Caco-2 (cell line): ENCODE measurements around the gene SPDYE1. TPM values are rescaled to one million over a fixed set of nuclear protein-coding genes. Genes with fewer than 3 reads are reported as not detected.
A peak's percentile ranks its signal among the peaks of the same experiment; 100 is the strongest.
"Not testable (repeated sequence)": the region's sequence is repeated elsewhere in the genome, so short reads cannot be mapped to it uniquely, and the experiment has no call there.

ENCODE experiments used
- BruUV-seq: library from RNA; stranded (reverse); fragments of 400-500 nt; replicated peaks from 2 replicates; lab custom pipeline; 2021; lab: Mats Ljungman, UMichigan
- CTCF ChIA-PET: fragments of 300-600 bp; sonication (Branson Sonifier 250); formaldehyde crosslinking; loops from one replicate; lab custom pipeline; 2022; ENCODE audit warnings: antibody characterized with exemption; lab: Charles Lee
- POLR2A ChIA-PET: fragments of 300-600 bp; sonication (Branson Sonifier 250); formaldehyde crosslinking; loops from one replicate; lab custom pipeline; 2022; ENCODE audit warnings: antibody characterized with exemption; lab: Charles Lee
- DNase-seq, 2 experiments: peaks; one replicate each; pipeline versions ENCODE4 v3.0.0 to v3.0.0-alpha.2; 2020 to 2022
- H3K27me3 ChIP-seq: replicated peaks from 2 replicates; pipeline ENCODE4 v1.6.0; 2011; ENCODE audit warnings: low read length; ENCODE audit not compliant: control insufficient read depth, insufficient read depth
- H3K36me3 ChIP-seq: 2 replicates; pipeline ENCODE4 v1.5.1; 2011; ENCODE audit warnings: low read length; ENCODE audit not compliant: control insufficient read depth, insufficient read depth
- H3K4me1 ChIP-seq: fragments of 250-450 bp; sonication (Bioruptor Pico); 2 replicates; pipeline ENCODE4 v1.5.1; 2020; ENCODE audit warnings: mild to moderate bottlenecking
- H3K4me3 ChIP-seq: 2 replicates; pipeline ENCODE4 v1.5.1; 2011; ENCODE audit warnings: low read depth, mild to moderate bottlenecking, control low read depth, low read length
- H3K9me3 ChIP-seq: fragments of 250-450 bp; sonication (Bioruptor Pico); 2 replicates; pipeline ENCODE4 v1.5.1; 2020; ENCODE audit warnings: mild to moderate bottlenecking, moderate library complexity
- H3K27ac Mint-ChIP-seq: one replicate; pipeline ENCODE4 v1.8.0; 2022; ENCODE audit warnings: mixed read lengths; ENCODE audit not compliant: unreplicated experiment
- H3K27me3 Mint-ChIP-seq: one replicate; pipeline ENCODE4 v1.8.0; 2022; ENCODE audit warnings: mixed read lengths; ENCODE audit not compliant: insufficient read depth, unreplicated experiment
- H3K36me3 Mint-ChIP-seq: one replicate; pipeline ENCODE4 v1.8.0; 2022; ENCODE audit warnings: mild to moderate bottlenecking, mixed read lengths; ENCODE audit not compliant: insufficient read depth, unreplicated experiment
- H3K4me1 Mint-ChIP-seq: one replicate; pipeline ENCODE4 v1.8.0; 2022; ENCODE audit warnings: low read depth, mixed read lengths; ENCODE audit not compliant: unreplicated experiment
- H3K4me3 Mint-ChIP-seq: one replicate; pipeline ENCODE4 v1.8.0; 2022; ENCODE audit warnings: mild to moderate bottlenecking, moderate library complexity, mixed read lengths; ENCODE audit not compliant: unreplicated experiment
- H3K9me3 Mint-ChIP-seq: one replicate; pipeline ENCODE4 v1.8.0; 2022; ENCODE audit warnings: mixed read lengths; ENCODE audit not compliant: unreplicated experiment
- intact Hi-C: fragments of 100-400 bp; cut with micrococcal nuclease; formaldehyde crosslinking; loops from one replicate; pipeline ENCODE4 v1.10.0; 2022; ENCODE audit not compliant: unreplicated experiment
- total RNA-seq: library from RNA; stranded (reverse); gene quantifications from 2 replicates; pipeline ENCODE4 v1.2.3, GENCODE V29; 2022
- TF ChIP-seq, protein P1 (sequence below), 2 experiments: fragments of 200-600 bp in 1 of 2; IDR thresholded peaks; 1 replicate in 1 of 2; 2 replicates in 1 of 2; pipeline versions ENCODE4 v1.5.1 to v1.8.0; 2011 to 2022; ENCODE audit warnings: antibody characterized with exemption in 1 of 2, control low read depth in 1 of 2, inconsistent platforms in 1 of 2, low read depth in 1 of 2, low read length in 1 of 2, mild to moderate bottlenecking in 1 of 2, moderate library complexity in 1 of 2; ENCODE audit not compliant: insufficient read depth in 1 of 2, severe bottlenecking in 1 of 2, unreplicated experiment in 1 of 2

Gene SPDYE1
- total RNA-seq, 1 experiment from 2014 or later, result not detected

DNA sequence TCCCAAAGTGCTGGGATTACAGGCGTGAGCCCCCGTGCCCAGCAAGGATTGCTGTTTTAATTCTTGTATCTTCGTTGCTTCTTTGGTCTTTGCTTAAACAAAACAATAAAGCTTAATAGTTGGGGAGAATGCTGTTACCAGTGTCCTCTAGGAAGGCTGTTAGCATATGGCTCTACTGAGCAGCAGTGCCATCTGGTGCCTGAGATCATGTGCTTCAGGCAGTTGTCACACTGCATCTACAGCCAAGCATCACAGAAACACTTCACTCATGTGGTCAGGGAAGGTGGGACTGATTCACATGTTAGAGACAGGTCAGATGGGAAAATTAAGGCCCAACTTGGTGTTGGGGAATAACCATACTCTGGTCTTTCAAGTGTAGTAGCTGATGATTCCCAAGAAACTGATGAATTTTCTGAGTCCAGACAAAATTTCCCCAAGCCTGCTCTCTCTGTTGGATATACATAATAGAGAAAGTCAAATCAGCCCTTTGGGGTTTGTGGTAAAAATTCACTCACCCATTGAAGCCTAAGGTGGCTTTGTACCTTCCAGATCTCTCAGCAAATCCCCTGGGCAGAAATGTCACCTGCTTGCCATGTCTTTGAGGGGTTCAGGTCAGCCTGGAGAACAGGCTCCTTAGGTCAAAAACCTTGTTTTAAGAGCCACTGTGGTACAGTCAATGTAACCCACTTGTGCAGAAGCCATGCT is 43.0 kb upstream of the SPDYE1 start:
- POLR2A ChIA-PET, result interaction anchor here (1.0 kb wide), 1 partner anchor 85 kb away, joined by 3 read pairs; the partner anchor contains the start of gene MRPS24

DNA sequence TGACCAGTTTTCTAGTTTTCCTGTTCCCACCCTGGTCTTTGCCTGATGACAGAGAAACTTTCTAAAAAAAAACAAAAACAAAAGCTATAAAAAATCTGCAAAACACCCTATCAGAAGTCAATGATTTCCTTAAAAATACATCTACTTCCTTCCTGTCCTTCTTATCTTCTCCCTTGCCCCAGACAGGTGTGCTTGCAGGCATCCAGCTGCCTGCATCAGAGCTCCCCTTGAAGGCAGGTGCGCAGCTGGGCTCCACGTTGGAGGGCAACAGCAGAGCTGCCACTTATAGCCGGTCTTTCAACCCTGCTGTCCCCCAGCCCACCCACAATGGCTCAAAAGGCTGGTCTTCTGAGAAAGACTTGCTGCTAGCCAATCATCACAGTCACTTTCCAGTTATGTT is 41.7 kb upstream of the SPDYE1 start:
- Mint-ChIP-seq H3K27me3 (no peaks in the 10 kb centered on the region), H3K9me3 (no peaks in the 10 kb centered on the region), H3K4me1 (no peaks in the 10 kb centered on the region), H3K4me3 (no peak overlapping the region), H3K36me3 (no peaks in the 10 kb centered on the region), H3K27ac (no peak overlapping the region)
- ChIA-PET CTCF (no interaction called here), POLR2A (no interaction called here)
- no TSS peak for BruUV-seq
- TF ChIP-seq, protein P1, sequence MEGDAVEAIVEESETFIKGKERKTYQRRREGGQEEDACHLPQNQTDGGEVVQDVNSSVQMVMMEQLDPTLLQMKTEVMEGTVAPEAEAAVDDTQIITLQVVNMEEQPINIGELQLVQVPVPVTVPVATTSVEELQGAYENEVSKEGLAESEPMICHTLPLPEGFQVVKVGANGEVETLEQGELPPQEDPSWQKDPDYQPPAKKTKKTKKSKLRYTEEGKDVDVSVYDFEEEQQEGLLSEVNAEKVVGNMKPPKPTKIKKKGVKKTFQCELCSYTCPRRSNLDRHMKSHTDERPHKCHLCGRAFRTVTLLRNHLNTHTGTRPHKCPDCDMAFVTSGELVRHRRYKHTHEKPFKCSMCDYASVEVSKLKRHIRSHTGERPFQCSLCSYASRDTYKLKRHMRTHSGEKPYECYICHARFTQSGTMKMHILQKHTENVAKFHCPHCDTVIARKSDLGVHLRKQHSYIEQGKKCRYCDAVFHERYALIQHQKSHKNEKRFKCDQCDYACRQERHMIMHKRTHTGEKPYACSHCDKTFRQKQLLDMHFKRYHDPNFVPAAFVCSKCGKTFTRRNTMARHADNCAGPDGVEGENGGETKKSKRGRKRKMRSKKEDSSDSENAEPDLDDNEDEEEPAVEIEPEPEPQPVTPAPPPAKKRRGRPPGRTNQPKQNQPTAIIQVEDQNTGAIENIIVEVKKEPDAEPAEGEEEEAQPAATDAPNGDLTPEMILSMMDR (IDR thresholded peaks at IDR 0.05; ENCODE audit: insufficient read depth in 1 of 2, low read depth in 1 of 2, low read length in 1 of 2, severe bottlenecking in 1 of 2, unreplicated experiment in 1 of 2), result no peak
- no peaks in the 10 kb centered on the region for H3K4me1 ChIP-seq
- H3K9me3 ChIP-seq, result no peaks in the 10 kb centered on the region
- H3K36me3 ChIP-seq, result peaks cover 1% of the 10 kb centered on the region; the same call in 1 of the 2 replicates
- intact Hi-C loops, result no loop called here
- H3K27me3 ChIP-seq, result no peaks in the 10 kb centered on the region
- peak in 1 of 2 experiments; percentile 15 for DNase-seq
- H3K4me3 ChIP-seq, result no peak overlapping the region

More for the DNA sequence above, 43.0 kb upstream of the SPDYE1 start:
- peak; percentile 56 to 66 for DNase-seq
- no peak overlapping the region for H3K4me3 ChIP-seq
- no peaks in the 10 kb centered on the region for H3K36me3 Mint-ChIP-seq
- intact Hi-C loops, result loop anchor here (1.0 to 5.0 kb wide), 4 partner anchors 11 to 102 kb away; no protein-coding TSS in a partner anchor
- TF ChIP-seq, protein P1 (IDR thresholded peaks at IDR 0.05; ENCODE audit: insufficient read depth in 1 of 2, low read depth in 1 of 2, low read length in 1 of 2, severe bottlenecking in 1 of 2, unreplicated experiment in 1 of 2), result peak; percentile 51 to 74
- no peaks in the 10 kb centered on the region for H3K9me3 ChIP-seq
- H3K4me1 Mint-ChIP-seq, result no peaks in the 10 kb centered on the region
- no peak overlapping the region for H3K27ac Mint-ChIP-seq
- BruUV-seq, result no TSS peak
- no peak overlapping the region for H3K4me3 Mint-ChIP-seq
- H3K9me3 Mint-ChIP-seq, result no peaks in the 10 kb centered on the region
- H3K27me3 ChIP-seq, result no peaks in the 10 kb centered on the region
- H3K4me1 ChIP-seq, result no peaks in the 10 kb centered on the region
- no peaks in the 10 kb centered on the region for H3K27me3 Mint-ChIP-seq
- H3K36me3 ChIP-seq, result peaks cover 1% of the 10 kb centered on the region; the same call in 1 of the 2 replicates
- CTCF ChIA-PET, result interaction anchor here (0.6 to 1.0 kb wide), 3 partner anchors 12 to 372 kb away, joined by 3 to 10 read pairs (median 10); partner anchors contain the start of gene STK17A

DNA sequence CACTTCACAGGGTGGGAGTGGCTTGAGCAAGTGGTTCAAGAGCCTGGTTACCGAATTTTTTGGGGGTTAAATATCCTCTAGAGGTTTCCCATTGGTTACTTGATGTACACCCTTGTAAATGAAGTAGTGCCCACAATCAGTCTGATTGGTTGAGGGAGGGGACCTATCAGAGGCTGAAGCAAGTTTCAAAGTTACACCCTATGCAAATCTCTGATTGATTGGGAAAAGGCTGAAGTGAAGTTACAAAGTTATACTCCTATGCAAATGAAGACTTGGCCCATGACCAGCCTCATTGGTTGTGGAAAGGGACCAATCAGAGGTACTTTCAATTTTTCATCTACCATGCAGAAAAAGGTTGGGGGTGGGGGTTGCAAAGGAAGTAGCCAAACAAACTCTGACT is 36.8 kb upstream of the SPDYE1 start:
- BruUV-seq, result no TSS peak

DNA sequence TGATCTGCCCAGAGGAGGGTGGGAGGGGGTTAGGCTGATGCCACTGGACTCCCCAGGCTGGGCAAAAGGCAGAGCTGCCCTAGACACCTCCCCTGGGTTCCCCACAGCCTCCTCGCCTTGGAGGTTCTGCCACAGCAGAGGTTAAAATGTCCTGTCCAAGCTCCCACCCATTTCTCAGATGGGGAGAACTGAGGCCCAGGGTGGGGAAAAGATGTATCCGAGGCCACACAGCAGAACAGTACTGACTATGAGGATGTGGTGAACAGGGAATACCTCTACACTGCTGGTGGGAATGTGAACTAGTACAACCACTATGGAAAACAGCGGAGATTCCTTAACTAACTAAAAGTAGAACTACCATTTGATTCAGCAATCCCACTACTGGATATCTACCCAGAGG is 31.3 kb upstream of the SPDYE1 start:
- H3K4me3 ChIP-seq, CTCF ChIA-PET, intact Hi-C loops, H3K27ac Mint-ChIP-seq, BruUV-seq, H3K36me3 ChIP-seq, H3K4me1 ChIP-seq, H3K36me3 Mint-ChIP-seq, H3K4me3 Mint-ChIP-seq, H3K4me1 Mint-ChIP-seq, H3K27me3 Mint-ChIP-seq, H3K27me3 ChIP-seq, POLR2A ChIA-PET, H3K9me3 Mint-ChIP-seq, H3K9me3 ChIP-seq, DNase-seq: not testable (repeated sequence)

More for the DNA sequence above, 36.8 kb upstream of the SPDYE1 start:
- Histone ChIP-seq H3K9me3 (no peaks in the 10 kb centered on the region), H3K36me3 (no peaks in the 10 kb centered on the region), H3K4me1 (no peaks in the 10 kb centered on the region), H3K27me3 (no peaks in the 10 kb centered on the region), H3K4me3 (no peak overlapping the region)
- Mint-ChIP-seq H3K27ac (no peak overlapping the region), H3K4me1 (no peaks in the 10 kb centered on the region), H3K9me3 (no peaks in the 10 kb centered on the region), H3K4me3 (no peak overlapping the region), H3K27me3 (no peaks in the 10 kb centered on the region), H3K36me3 (no peaks in the 10 kb centered on the region)
- DNase-seq, result no peak
- intact Hi-C loops, result no loop called here
- POLR2A ChIA-PET, result no interaction called here
- CTCF ChIA-PET, result no interaction called here
- TF ChIP-seq, protein P1 (IDR thresholded peaks at IDR 0.05; ENCODE audit: insufficient read depth in 1 of 2, low read depth in 1 of 2, low read length in 1 of 2, severe bottlenecking in 1 of 2, unreplicated experiment in 1 of 2), result no peak
